GM12878 (cell line): ENCODE data around the gene MATN1. TPM values are rescaled to one million over a fixed set of nuclear protein-coding genes. Genes with fewer than 3 reads are reported as not detected.

Experiments used
- ATAC-seq: fragments of 200-7000 bp; cut with Tn5 transposase; 3 replicates; pipeline ENCODE4 v1.9.1; 2020; ENCODE audit warnings: mild to moderate bottlenecking, moderate library complexity
- BruUV-seq: library from RNA; stranded (reverse); fragments of 400-500 nt; replicated peaks from 2 replicates; lab custom pipeline; 2021; lab: Mats Ljungman, UMichigan
- CTCF ChIA-PET: fragments of 300-600 bp; sonication (Branson Sonifier 250); formaldehyde crosslinking; extraction: SDS; loops from one replicate; lab custom pipeline; 2021; ENCODE audit warnings: inconsistent platforms; lab: Yijun Ruan, JAX
- POLR2A ChIA-PET: fragments of 350-600 bp; formaldehyde crosslinking; extraction: SDS; loops from one replicate; lab custom pipeline; 2021; ENCODE audit warnings: inconsistent platforms; lab: Charles Lee
- RAD21 ChIA-PET: fragments of 300-600 bp; sonication (Branson Sonifier 250); formaldehyde crosslinking; loops from one replicate; lab custom pipeline; 2023; ENCODE audit warnings: antibody characterized with exemption; ENCODE audit not compliant: unreplicated experiment; lab: Charles Lee
- SMC1A ChIA-PET: fragments of 300-600 bp; sonication (Branson Sonifier 250); formaldehyde crosslinking; loops from one replicate; lab custom pipeline; 2023; ENCODE audit not compliant: unreplicated experiment, uncharacterized antibody; lab: Charles Lee
- DNase-seq: peaks from one replicate; pipeline ENCODE4 v3.0.0-alpha.2; 2011; ENCODE audit warnings: low read depth, low spot score
- FAIRE-seq: peaks from 3 replicates; lab custom pipeline; 2011; peaks lifted over from hg19 to GRCh38; lab: Jason Lieb, UNC
- H2AFZ ChIP-seq: 2 replicates; pipeline ENCODE4 v1.6.0; 2011; ENCODE audit warnings: low read depth, low read length, control low read depth; ENCODE audit not compliant: control insufficient read depth
- H3K27ac ChIP-seq: 2 replicates; pipeline ENCODE4 v1.5.1; 2011; ENCODE audit warnings: control low read depth; ENCODE audit not compliant: control insufficient read depth, insufficient read depth
- H3K27me3 ChIP-seq, 2 experiments: replicated peaks in 1 of 2; 2 replicates each; pipeline versions ENCODE4 v1.6.0 to v1.6.1; 2011; ENCODE audit warnings: low read length in 1 of 2; ENCODE audit not compliant: control insufficient read depth in 2 of 2, insufficient read depth in 2 of 2
- H3K36me3 ChIP-seq, 2 experiments: 2 replicates each; pipeline ENCODE4 v1.5.1; 2011; ENCODE audit warnings: low read length in 1 of 2; ENCODE audit not compliant: control insufficient read depth in 2 of 2, insufficient read depth in 2 of 2
- H3K4me1 ChIP-seq: 2 replicates; pipeline ENCODE4 v1.6.1; 2011; ENCODE audit warnings: mild to moderate bottlenecking, low read length, moderate library complexity, mixed read lengths; ENCODE audit not compliant: control insufficient read depth, insufficient read depth
- H3K4me2 ChIP-seq: 2 replicates; pipeline ENCODE4 v1.6.0; 2011; ENCODE audit warnings: control low read depth; ENCODE audit not compliant: control insufficient read depth, insufficient read depth
- H3K4me3 ChIP-seq: fragments of 200-600 bp; sonication (generic); 2 replicates; pipeline ENCODE4 v1.5.1; 2016
- H3K79me2 ChIP-seq: 2 replicates; pipeline ENCODE4 v1.6.0; 2011; ENCODE audit warnings: low read length; ENCODE audit not compliant: control insufficient read depth, insufficient read depth
- H3K9ac ChIP-seq: 2 replicates; pipeline ENCODE4 v1.8.0; 2011; ENCODE audit warnings: low read length, control low read depth, mixed read lengths; ENCODE audit not compliant: control insufficient read depth, insufficient read depth
- H3K9me3 ChIP-seq: replicated peaks from 3 replicates; pipeline ENCODE4 v1.5.1; 2011; ENCODE audit warnings: mild to moderate bottlenecking, low read length; ENCODE audit not compliant: control insufficient read depth, insufficient read depth
- H4K20me1 ChIP-seq: 2 replicates; pipeline ENCODE4 v1.6.0; 2011; ENCODE audit not compliant: control insufficient read depth, insufficient read depth
- LARP7 ChIP-seq: fragments of 450-650 bp; IDR thresholded peaks from 2 replicates; pipeline ENCODE4 v1.6.1; 2017; ENCODE audit warnings: mild to moderate bottlenecking
- NR2C2 ChIP-seq: IDR thresholded peaks from 2 replicates; pipeline ENCODE4 v1.6.1; 2011; ENCODE audit warnings: borderline replicate concordance, low read depth; ENCODE audit not compliant: control insufficient read depth, insufficient read length
- RAD21 ChIP-seq: IDR thresholded peaks from 2 replicates; pipeline ENCODE4 v1.6.1; 2011; ENCODE audit warnings: mild to moderate bottlenecking, low read depth, low read length, moderate library complexity; ENCODE audit not compliant: insufficient read depth
- WGBS: methylation state at CpG from one replicate; pipeline ENCODE4 v1.1.6; 2016; ENCODE audit warnings: low lambda C conversion rate; ENCODE audit not compliant: insufficient replicate concordance, insufficient coverage; ENCODE audit errors: missing lambda C conversion rate; 5-methylcytosine and 5-hydroxymethylcytosine counted together
- in situ Hi-C: fragments of 300-500 bp; cut with MboI; formaldehyde crosslinking; loops from 9 replicates; pipeline ENCODE4 v1.14.3; 2018; ENCODE audit warnings: mixed read lengths
- intact Hi-C: fragments of 100-400 bp; cut with micrococcal nuclease; formaldehyde crosslinking; loops from one replicate; pipeline ENCODE4 v1.14.2; 2022; ENCODE audit not compliant: unreplicated experiment
- polyA plus RNA-seq, 11 experiments: library from polyadenylated mRNA; depleted of rRNA in 4 of 11; unstranded in 6 of 11; stranded (reverse) in 5 of 11; fragments of >200 nt; fragmentation: Nextera tagmentation in 4 of 11; fragmentation: Illumina TruSeq in 1 of 11; extraction: Ambion mirVana in 4 of 11; extraction: Trizol in 1 of 11; gene quantifications; 1 replicate in 1 of 11; 2 replicates in 10 of 11; pipeline versions ENCODE4 v1.2.1 to v1.2.3, GENCODE V29; 2011 to 2016; ENCODE audit warnings: inconsistent platforms in 2 of 11, missing spikeins in 2 of 11, low read depth in 1 of 11
- total RNA-seq, 4 experiments: library from RNA; depleted of rRNA in 3 of 4; stranded (reverse); fragments of >200 nt in 3 of 4; fragmentation: Illumina TruSeq in 1 of 4; extraction: Trizol in 1 of 4; gene quantifications; 2 replicates each; pipeline versions ENCODE4 v1.2.1 to v1.2.3, GENCODE V29; 2013 to 2021
- TF ChIP-seq, protein P1 (sequence below): fragments of 450-650 bp; formaldehyde crosslinking; IDR thresholded peaks from 2 replicates; pipeline ENCODE4 v1.4.0; 2022; ENCODE audit warnings: mild to moderate bottlenecking, moderate library complexity

MATN1 gene
- total and polyA plus RNA-seq, 10 of the 15 experiments (the other 5 are each of a cell fraction or from before 2014, with no cell fraction given), result 0.04 to 0.50 (median 0.10) TPM; not detected in 1

DNA sequence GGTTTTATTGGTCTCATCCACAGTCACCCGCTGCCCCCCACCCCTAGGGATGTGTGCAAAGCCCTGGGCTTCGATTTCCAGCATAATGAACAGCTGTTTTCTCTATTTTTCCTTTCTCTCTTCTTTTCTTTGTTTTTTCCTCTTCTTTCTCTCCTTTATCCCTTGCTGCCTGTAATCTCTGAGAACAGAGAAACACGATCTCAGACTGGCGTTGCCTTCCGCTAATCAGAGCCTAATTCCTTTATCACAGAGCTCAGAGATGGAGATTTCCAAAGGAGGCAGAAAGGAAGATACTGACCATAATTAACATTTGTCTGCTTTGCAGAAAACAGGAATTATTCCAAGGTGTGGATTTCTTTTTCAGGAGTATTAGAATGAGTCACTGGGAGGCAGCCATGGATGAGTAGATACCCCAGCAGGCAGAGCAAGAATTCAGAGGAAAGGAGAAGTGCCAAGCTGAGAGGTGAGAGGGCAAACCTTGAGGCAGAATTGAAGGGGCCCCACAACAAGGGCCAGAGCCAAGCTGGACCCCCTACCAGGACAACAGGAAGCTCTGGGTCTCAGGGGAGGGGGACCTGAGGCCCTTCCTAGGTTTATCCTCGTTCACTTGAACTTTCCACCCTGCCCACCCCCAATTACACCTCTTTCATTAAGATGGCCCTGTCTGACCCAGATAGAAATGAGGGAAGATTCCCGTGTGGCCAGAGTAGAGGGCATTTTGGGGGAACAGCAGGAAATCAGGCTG, 33.3 kb downstream of the MATN1 start:
- TF ChIP-seq, protein P1, sequence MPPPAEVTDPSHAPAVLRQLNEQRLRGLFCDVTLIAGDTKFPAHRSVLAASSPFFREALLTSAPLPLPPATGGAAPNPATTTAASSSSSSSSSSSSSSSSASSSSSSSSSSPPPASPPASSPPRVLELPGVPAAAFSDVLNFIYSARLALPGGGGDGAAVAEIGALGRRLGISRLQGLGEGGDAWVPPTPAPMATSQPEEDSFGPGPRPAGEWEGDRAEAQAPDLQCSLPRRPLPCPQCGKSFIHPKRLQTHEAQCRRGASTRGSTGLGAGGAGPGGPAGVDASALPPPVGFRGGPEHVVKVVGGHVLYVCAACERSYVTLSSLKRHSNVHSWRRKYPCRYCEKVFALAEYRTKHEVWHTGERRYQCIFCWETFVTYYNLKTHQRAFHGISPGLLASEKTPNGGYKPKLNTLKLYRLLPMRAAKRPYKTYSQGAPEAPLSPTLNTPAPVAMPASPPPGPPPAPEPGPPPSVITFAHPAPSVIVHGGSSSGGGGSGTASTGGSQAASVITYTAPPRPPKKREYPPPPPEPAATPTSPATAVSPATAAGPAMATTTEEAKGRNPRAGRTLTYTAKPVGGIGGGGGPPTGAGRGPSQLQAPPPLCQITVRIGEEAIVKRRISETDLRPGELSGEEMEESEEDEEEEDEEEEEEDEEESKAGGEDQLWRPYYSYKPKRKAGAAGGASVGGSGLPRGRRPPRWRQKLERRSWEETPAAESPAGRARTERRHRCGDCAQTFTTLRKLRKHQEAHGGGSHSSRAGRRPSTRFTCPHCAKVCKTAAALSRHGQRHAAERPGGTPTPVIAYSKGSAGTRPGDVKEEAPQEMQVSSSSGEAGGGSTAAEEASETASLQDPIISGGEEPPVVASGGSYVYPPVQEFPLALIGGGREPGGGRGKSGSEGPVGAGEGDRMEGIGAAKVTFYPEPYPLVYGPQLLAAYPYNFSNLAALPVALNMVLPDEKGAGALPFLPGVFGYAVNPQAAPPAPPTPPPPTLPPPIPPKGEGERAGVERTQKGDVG (CRISPR knock-in tag), result no peak
- TF ChIP-seq RAD21 (no peak), LARP7 (no peak), NR2C2 (no peak)
- WGBS, result 19% methylated on average over 7 of the region's 7 CpGs
- Histone ChIP-seq H3K27me3 (peaks cover 3 to 5% of the 10 kb centered on the region in 2 experiments; a peak in 2 of 4 replicates), H3K27ac (no peak overlapping the region), H4K20me1 (no peaks in the 10 kb centered on the region), H3K4me1 (no peaks in the 10 kb centered on the region), H3K9me3 (no peaks in the 10 kb centered on the region), H3K9ac (no peak overlapping the region), H2AFZ (no peak overlapping the region), H3K79me2 (no peaks in the 10 kb centered on the region), H3K4me2 (no peak overlapping the region), H3K36me3 (no peaks in the 10 kb centered on the region), H3K4me3 (no peak overlapping the region)
- RAD21 ChIA-PET, result no interaction called here
- ATAC-seq (no peak), FAIRE-seq (no peak), DNase-seq (no peak)
- SMC1A ChIA-PET, result no interaction called here
- intact Hi-C loops (no loop called here), in situ Hi-C loops (no loop called here)
- CTCF ChIA-PET, result no interaction called here
- POLR2A ChIA-PET, result no interaction called here
- BruUV-seq, result no TSS peak
